Measurements from ENCODE around the gene SHISA5. TPM values are rescaled to one million over a fixed set of nuclear protein-coding genes. Genes with fewer than 3 reads are reported as not detected.

The SHISA5 gene
- total RNA-seq, 5 donors from 2014 or later (not counting 1 experiment from before 2014, with no cell fraction given): 156 to 258 (median 217) TPM

DNA sequence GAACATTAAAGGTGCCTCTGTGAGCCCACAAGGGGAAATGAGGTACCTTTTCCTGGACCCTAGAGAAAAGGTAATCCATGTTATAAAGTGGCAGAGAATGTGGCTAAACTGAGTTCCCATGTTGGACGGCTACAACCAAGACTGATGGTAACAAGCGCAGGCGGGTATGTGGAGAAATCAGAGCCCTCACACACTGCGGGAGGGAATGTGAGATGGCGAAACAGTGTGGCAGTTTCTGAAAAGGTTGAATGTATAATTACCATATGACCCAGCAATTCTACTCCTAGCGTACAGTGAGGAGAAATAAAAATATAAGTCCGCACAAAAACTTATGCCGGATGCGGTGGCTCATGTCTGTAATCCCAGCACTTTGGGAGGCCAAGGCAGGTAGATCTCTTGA is 24.1 kb upstream of the SHISA5 start:
- DNase-seq: no peak
- ChIA-PET POLR2A (no interaction called here), CTCF (no interaction called here)
- 100% methylated on average over 2 of the region's 9 CpGs for WGBS (ENCODE audit: insufficient coverage)
- Mint-ChIP-seq H3K9me3 (no peaks in the 10 kb centered on the region), H3K27ac (no peak overlapping the region), H3K36me3 (no peaks in the 10 kb centered on the region), H3K4me3 (no peak overlapping the region), H3K27me3 (no peaks in the 10 kb centered on the region), H3K4me1 (peaks cover 0 to 5% (median 0%) of the 10 kb centered on the region in 3 donors)
- Histone ChIP-seq H3K4me1 (ENCODE audit: control insufficient read depth in 1 of 2, extremely low read depth in 1 of 2, insufficient read depth in 2 of 2, low read length in 2 of 2) (no peaks in the 10 kb centered on the region), H3K27ac (ENCODE audit: low read length) (no peak overlapping the region), H3K9me3 (no peaks in the 10 kb centered on the region), H3K36me3 (ENCODE audit: control insufficient read depth in 2 of 2, extremely low read depth in 1 of 2, insufficient read depth in 1 of 2, low read length in 1 of 2) (no peaks in the 10 kb centered on the region), H3K27me3 (replicated peaks in 1 of 2; ENCODE audit: control insufficient read depth in 2 of 2, extremely low read depth in 1 of 2, insufficient read depth in 2 of 2, low read length in 1 of 2) (no peaks in the 10 kb centered on the region), H3K4me3 (ENCODE audit: control insufficient read depth in 1 of 2, extremely low read depth in 1 of 2, low read length in 1 of 2) (no peak overlapping the region)
- no peak for ATAC-seq (replicated peaks in 1 of 4)

DNA sequence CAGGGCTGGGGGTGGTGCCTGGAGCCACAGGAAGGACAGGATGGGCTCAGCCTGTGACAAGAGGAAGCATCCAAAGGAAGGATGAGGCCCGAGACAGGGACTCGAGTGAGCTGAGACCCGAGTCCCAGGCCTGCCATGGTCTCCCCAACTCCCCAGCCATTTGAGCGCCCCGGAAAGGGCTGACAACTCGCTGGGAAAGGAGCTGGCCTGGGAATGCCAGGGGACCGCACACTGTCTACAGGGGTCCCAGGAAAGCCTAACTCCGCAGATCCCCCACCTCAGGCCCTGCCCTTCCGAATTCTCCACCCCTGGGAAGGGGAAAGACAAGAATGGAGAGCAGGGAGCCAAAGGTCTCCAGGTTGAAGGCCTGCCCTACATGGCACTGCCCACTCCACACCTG is 21.0 kb upstream of the SHISA5 start:
- DNase-seq (no peak), ATAC-seq (replicated peaks in 1 of 4) (no peak)
- ChIA-PET CTCF (interaction anchor here in 1 of 2 donors (0.6 kb wide), 1 partner anchor 12 kb away, joined by 3 read pairs; no protein-coding TSS in a partner anchor), POLR2A (no interaction called here)
- Mint-ChIP-seq H3K27ac (no peak overlapping the region), H3K27me3 (no peaks in the 10 kb centered on the region), H3K36me3 (no peaks in the 10 kb centered on the region), H3K9me3 (no peaks in the 10 kb centered on the region), H3K4me3 (no peak overlapping the region), H3K4me1 (peaks cover 4 to 8% (median 6%) of the 10 kb centered on the region in 3 donors)
- Histone ChIP-seq H3K36me3 (ENCODE audit: control insufficient read depth in 2 of 2, extremely low read depth in 1 of 2, insufficient read depth in 1 of 2, low read length in 1 of 2) (no peaks in the 10 kb centered on the region), H3K4me1 (ENCODE audit: control insufficient read depth in 1 of 2, extremely low read depth in 1 of 2, insufficient read depth in 2 of 2, low read length in 2 of 2) (peaks cover 0 to 4% of the 10 kb centered on the region in 2 experiments), H3K4me3 (ENCODE audit: control insufficient read depth in 1 of 2, extremely low read depth in 1 of 2, low read length in 1 of 2) (no peak overlapping the region), H3K27me3 (replicated peaks in 1 of 2; ENCODE audit: control insufficient read depth in 2 of 2, extremely low read depth in 1 of 2, insufficient read depth in 2 of 2, low read length in 1 of 2) (no peaks in the 10 kb centered on the region), H3K9me3 (no peaks in the 10 kb centered on the region), H3K27ac (ENCODE audit: low read length) (no peak overlapping the region)
- WGBS (ENCODE audit: insufficient coverage): no CpG with 5 or more reads among the region's 9 CpGs

GRCh38 chr3:48521635-48522034 is 17.7 kb upstream of the SHISA5 start:
- ChIA-PET POLR2A (no interaction called here), CTCF (no interaction called here)
- H3K27ac Mint-ChIP-seq: no peak overlapping the region
- peaks cover 29 to 38% of the 10 kb centered on the region in 2 experiments for H3K4me1 ChIP-seq (ENCODE audit: control insufficient read depth in 1 of 2, extremely low read depth in 1 of 2, insufficient read depth in 2 of 2, low read length in 2 of 2)
- no peaks in the 10 kb centered on the region for H3K9me3 ChIP-seq
- no peak overlapping the region for H3K4me3 Mint-ChIP-seq
- DNase-seq: no peak
- ATAC-seq (replicated peaks in 1 of 4): no peak
- WGBS (ENCODE audit: insufficient coverage): 100% methylated on average over 3 of the region's 6 CpGs
- no peaks in the 10 kb centered on the region for H3K9me3 Mint-ChIP-seq
- H3K27me3 Mint-ChIP-seq: no peaks in the 10 kb centered on the region
- H3K4me3 ChIP-seq (ENCODE audit: control insufficient read depth in 1 of 2, extremely low read depth in 1 of 2, low read length in 1 of 2): no peak overlapping the region
- peaks cover 36 to 41% (median 37%) of the 10 kb centered on the region in 3 donors for H3K4me1 Mint-ChIP-seq
- H3K36me3 Mint-ChIP-seq: no peaks in the 10 kb centered on the region
- H3K27me3 ChIP-seq (replicated peaks in 1 of 2; ENCODE audit: control insufficient read depth in 2 of 2, extremely low read depth in 1 of 2, insufficient read depth in 2 of 2, low read length in 1 of 2): no peaks in the 10 kb centered on the region
- H3K27ac ChIP-seq (ENCODE audit: low read length): no peak overlapping the region
- H3K36me3 ChIP-seq (ENCODE audit: control insufficient read depth in 2 of 2, extremely low read depth in 1 of 2, insufficient read depth in 1 of 2, low read length in 1 of 2): no peaks in the 10 kb centered on the region

GRCh38 chr3:48519277-48519643 is 15.3 kb upstream of the SHISA5 start:
- Mint-ChIP-seq H3K27me3 (no peaks in the 10 kb centered on the region), H3K4me1 (peaks cover 57 to 62% (median 60%) of the 10 kb centered on the region in 3 donors), H3K9me3 (no peaks in the 10 kb centered on the region), H3K36me3 (no peaks in the 10 kb centered on the region), H3K27ac (peak overlapping the region; percentile 57 to 81), H3K4me3 (peak overlapping the region in 1 of 3 donors; percentile 66)
- Histone ChIP-seq H3K4me1 (ENCODE audit: control insufficient read depth in 1 of 2, extremely low read depth in 1 of 2, insufficient read depth in 2 of 2, low read length in 2 of 2) (peaks cover 50 to 61% of the 10 kb centered on the region in 2 experiments), H3K4me3 (ENCODE audit: control insufficient read depth in 1 of 2, extremely low read depth in 1 of 2, low read length in 1 of 2) (no peak overlapping the region), H3K27ac (ENCODE audit: low read length) (peak overlapping the region; percentile 12), H3K9me3 (no peaks in the 10 kb centered on the region), H3K36me3 (ENCODE audit: control insufficient read depth in 2 of 2, extremely low read depth in 1 of 2, insufficient read depth in 1 of 2, low read length in 1 of 2) (no peaks in the 10 kb centered on the region), H3K27me3 (replicated peaks in 1 of 2; ENCODE audit: control insufficient read depth in 2 of 2, extremely low read depth in 1 of 2, insufficient read depth in 2 of 2, low read length in 1 of 2) (no peaks in the 10 kb centered on the region)
- POLR2A ChIA-PET: no interaction called here
- ATAC-seq (replicated peaks in 1 of 4) (no peak), DNase-seq (no peak)
- 98% methylated on average over 5 of the region's 9 CpGs for WGBS (ENCODE audit: insufficient coverage)
- CTCF ChIA-PET: no interaction called here

- no peaks in the 10 kb centered on the region for H3K36me3 ChIP-seq (ENCODE audit: control insufficient read depth in 2 of 2, extremely low read depth in 1 of 2, insufficient read depth in 1 of 2, low read length in 1 of 2)
- peak overlapping the region; percentile 12 for H3K27ac ChIP-seq (ENCODE audit: low read length)
- peaks cover 55 to 67% of the 10 kb centered on the region in 2 experiments for H3K4me1 ChIP-seq (ENCODE audit: control insufficient read depth in 1 of 2, extremely low read depth in 1 of 2, insufficient read depth in 2 of 2, low read length in 2 of 2)
- Mint-ChIP-seq H3K9me3 (no peaks in the 10 kb centered on the region), H3K27me3 (no peaks in the 10 kb centered on the region), H3K36me3 (no peaks in the 10 kb centered on the region), H3K4me1 (peaks cover 62 to 67% (median 65%) of the 10 kb centered on the region in 3 donors), H3K27ac (peak overlapping the region; percentile 76 to 81), H3K4me3 (peak overlapping the region in 1 of 3 donors; percentile 66)
- peak in 4 of 35 experiments; percentile 8 to 33 (median 20) for DNase-seq
- peak; percentile 47 to 62 (median 57) for ATAC-seq (replicated peaks in 1 of 4)
- CTCF ChIA-PET: no interaction called here
- no peak overlapping the region for H3K4me3 ChIP-seq (ENCODE audit: control insufficient read depth in 1 of 2, extremely low read depth in 1 of 2, low read length in 1 of 2)
- H3K9me3 ChIP-seq: no peaks in the 10 kb centered on the region
- 50% methylated on average over 4 of the region's 12 CpGs for WGBS (ENCODE audit: insufficient coverage)
- no peaks in the 10 kb centered on the region for H3K27me3 ChIP-seq (replicated peaks in 1 of 2; ENCODE audit: control insufficient read depth in 2 of 2, extremely low read depth in 1 of 2, insufficient read depth in 2 of 2, low read length in 1 of 2)
- POLR2A ChIA-PET: no interaction called here
Measured at GRCh38 chr3:48518638-48519276, 14.8 kb upstream of the SHISA5 start.

DNA sequence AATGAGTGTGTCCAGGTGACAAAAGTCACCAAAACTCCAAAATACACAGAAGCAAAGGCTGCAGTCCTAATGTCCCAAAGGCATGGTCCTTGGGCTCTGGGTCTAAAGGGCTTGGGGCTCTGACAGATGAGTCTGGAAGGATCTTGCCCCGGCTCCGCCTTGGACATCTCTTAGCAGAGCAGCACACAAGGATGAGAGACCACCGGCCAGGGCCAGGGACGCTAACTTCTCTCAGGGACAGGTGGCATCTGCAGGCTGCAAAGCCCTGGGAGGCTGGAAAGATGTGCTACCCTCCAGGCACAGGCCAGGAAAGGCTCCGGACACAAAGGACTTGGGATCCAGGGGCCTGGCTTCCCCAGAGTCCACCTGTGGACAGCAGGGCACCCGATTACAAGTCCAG is 14.1 kb upstream of the SHISA5 start:
- ChIA-PET POLR2A (no interaction called here), CTCF (no interaction called here)
- Histone ChIP-seq H3K36me3 (ENCODE audit: control insufficient read depth in 2 of 2, extremely low read depth in 1 of 2, insufficient read depth in 1 of 2, low read length in 1 of 2) (no peaks in the 10 kb centered on the region), H3K9me3 (no peaks in the 10 kb centered on the region), H3K27me3 (replicated peaks in 1 of 2; ENCODE audit: control insufficient read depth in 2 of 2, extremely low read depth in 1 of 2, insufficient read depth in 2 of 2, low read length in 1 of 2) (no peaks in the 10 kb centered on the region), H3K27ac (ENCODE audit: low read length) (peak overlapping the region; percentile 3), H3K4me3 (ENCODE audit: control insufficient read depth in 1 of 2, extremely low read depth in 1 of 2, low read length in 1 of 2) (no peak overlapping the region), H3K4me1 (ENCODE audit: control insufficient read depth in 1 of 2, extremely low read depth in 1 of 2, insufficient read depth in 2 of 2, low read length in 2 of 2) (peaks cover 57 to 70% of the 10 kb centered on the region in 2 experiments)
- Mint-ChIP-seq H3K9me3 (no peaks in the 10 kb centered on the region), H3K4me1 (peaks cover 64 to 74% (median 70%) of the 10 kb centered on the region in 3 donors), H3K36me3 (no peaks in the 10 kb centered on the region), H3K4me3 (peak overlapping the region in 1 of 3 donors; percentile 66), H3K27ac (peak overlapping the region; percentile 76 to 81), H3K27me3 (no peaks in the 10 kb centered on the region)
- no peak for DNase-seq
- ATAC-seq (replicated peaks in 1 of 4): no peak
- 91% methylated on average over 6 of the region's 6 CpGs for WGBS (ENCODE audit: insufficient coverage)
